HG02588 (cell line): ENCODE measurements around the gene DDAH1.
"Not testable (repeated sequence)": the region's sequence is repeated elsewhere in the genome, so short reads cannot be mapped to it uniquely, and the experiment has no call there.

Experiments
- ATAC-seq: cut with Tn5 transposase; IDR thresholded peaks from one replicate; pipeline ENCODE4 v1.9.1; 2021; ENCODE audit warnings: mild to moderate bottlenecking, moderate library complexity; ENCODE audit not compliant: unreplicated experiment

The DDAH1 gene

DNA sequence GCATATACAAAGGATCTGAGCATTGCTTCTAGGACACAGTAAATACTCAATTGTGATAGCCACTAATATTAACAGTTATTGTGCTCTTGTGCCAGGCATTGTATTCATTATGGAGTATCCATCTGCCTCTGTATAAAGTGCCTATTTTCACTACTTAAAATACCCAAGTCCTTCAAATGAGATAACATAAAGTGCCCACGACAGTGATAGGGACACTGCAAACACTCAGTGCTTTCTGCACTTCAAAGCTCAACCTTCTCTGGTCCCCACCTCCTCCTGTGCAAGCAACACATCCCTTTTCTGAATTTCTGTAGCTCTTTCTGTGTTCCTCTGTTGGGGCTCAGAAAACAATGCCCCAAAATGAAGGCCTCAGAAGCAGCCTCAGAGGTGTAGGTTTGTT, 6.6 kb upstream of the DDAH1 start:
- no peak for ATAC-seq

DNA sequence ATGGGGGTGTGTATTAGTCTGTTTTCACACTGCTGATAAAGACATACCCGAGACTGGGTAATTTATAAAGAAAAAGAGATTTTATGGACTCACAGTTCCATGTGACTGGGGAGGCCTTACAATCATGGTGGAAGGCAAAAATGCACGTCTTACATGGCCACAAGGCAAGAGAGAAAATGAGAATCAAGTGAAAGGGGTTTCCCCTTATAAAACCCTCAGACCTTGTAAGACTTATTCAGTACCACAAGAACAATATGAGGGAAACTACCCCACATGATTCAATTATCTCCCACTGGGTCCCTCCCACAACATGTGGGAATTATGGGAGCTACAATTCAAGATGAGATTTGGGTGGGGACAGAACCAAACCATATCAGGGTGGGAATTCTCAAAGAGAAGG, 5.2 kb upstream of the DDAH1 start:
- not testable (repeated sequence) for ATAC-seq

DNA sequence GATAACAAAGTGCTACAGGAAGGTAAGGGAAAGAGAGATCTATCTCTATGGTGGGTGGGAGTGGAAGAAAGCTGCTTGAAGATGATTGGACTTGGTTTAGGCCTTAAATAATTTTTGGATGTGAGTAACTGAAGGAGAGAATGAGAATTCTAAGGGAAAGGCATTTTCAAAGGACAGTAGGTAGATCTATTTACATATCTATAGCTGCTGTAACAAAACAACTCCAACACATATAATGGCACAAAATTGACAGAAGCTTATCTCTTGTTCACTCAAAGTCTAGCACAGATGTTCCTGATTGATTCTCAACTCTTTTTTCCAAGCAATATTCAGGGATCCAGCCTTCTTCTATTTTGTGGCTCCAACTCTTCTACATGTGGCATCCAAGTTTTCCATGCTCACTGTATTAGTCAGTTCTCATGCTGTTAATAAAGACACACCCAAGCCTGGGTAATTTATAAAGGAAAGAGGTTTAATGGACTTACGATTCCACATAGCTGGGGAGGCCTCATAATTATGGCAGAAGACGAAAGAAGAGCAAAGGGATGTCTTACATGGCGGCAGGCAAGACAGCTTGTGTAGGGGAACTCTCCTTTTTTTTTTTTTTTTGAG, 3.1 kb upstream of the DDAH1 start:
- no peak for ATAC-seq

DNA sequence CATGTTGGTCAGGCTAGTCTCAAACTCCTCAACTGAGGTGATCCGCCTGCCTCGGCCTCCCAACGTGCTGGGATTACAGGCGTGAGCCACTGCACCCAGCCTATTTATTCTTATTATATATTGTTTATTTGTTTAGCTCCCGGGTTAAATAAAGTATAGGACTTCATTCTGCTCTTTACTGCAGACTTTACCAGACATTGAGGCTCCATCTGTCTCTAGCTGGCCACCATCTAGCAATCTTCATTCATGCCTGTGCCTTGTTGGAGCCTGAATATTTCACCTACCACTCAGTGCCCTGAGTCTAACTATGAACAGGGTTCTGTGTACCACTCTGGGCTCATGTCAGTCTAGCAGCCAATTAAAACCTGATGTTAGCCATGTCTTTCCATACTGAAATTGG, 2.1 kb upstream of the DDAH1 start:
- ATAC-seq = no peak

DNA sequence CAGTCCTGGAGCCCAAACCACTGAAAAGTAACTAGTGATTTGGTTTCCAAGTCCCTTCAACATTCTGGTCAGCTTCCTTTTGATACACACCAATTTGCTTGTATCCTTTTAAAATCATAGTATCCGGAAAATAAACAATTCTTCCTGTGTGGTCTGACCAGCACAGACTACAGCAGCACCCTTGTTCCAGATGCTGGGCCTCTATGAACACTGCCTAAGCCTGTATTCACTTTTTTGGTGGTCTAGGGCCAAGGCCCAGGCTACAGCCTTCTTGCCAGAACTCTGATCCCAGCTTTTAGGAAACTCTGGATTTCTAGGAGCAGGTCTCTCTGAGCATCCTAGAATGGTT, 801 bp upstream of the DDAH1 start:
- no peak for ATAC-seq

DNA sequence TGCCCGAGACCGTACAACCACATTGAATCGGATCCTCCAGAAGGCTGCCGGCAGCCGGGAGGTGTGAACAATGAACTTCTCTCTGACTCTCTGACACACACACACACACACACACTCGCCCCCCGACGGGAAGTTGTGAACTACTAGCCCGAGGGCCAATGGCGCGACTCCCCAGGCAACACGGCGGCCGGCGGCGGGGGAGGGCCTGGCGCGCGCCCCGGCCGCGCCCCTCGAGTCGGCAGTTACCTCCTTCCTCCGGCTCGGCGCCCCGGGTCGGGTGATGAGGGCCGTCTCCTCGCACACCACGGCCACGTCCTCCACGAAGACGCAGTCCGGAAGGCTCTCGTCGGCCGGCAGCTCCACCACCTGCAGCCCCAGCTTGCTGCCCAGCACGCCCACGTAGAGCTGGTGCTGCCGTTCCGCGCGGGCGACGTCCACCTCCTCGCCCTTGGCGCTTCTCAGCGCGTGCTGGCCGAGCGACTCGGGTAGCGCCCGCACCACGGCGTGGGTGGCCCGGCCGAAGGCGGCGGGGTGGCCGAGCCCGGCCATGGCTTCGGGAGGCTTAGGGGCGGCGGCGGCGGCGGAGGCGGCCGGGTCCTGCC, 361 bp downstream of the DDAH1 start:
- peak; percentile 71 for ATAC-seq

DNA sequence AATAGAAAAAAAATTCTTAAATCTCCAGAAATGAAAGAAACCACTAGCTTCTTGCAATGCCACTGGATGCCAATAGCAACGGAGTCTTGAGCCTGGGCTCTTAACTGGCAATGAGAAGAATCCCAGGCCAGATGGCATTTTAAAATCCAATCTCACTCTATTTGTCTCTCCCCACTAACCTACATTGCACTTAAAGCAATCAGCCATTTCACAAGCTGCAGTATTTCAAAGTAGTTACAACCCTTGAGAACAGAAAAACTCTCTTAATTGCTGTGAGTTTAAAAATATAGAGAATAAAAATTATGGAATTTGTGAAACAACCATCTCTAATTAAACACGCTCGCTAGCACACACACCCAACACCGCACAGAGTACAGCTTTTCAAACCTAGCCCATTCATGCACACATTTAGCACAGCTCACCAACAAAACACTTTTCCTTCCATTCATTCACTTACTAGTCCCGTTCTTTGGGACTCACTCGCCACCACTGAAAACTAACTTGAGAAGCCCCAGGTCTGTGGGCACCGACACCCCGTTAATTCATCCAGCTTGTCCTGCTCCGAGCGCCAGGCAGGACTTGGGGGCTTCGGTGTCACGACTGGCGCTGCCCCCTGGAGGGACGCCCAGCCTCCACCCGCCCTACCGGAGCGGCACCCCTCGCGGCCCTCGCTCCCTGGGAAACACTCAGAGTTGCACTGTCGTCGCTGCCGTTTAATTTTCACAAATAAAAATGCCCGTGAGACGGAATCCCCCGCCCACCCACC, 1.0 kb downstream of the DDAH1 start:
- ATAC-seq = peak; percentile 2

DNA sequence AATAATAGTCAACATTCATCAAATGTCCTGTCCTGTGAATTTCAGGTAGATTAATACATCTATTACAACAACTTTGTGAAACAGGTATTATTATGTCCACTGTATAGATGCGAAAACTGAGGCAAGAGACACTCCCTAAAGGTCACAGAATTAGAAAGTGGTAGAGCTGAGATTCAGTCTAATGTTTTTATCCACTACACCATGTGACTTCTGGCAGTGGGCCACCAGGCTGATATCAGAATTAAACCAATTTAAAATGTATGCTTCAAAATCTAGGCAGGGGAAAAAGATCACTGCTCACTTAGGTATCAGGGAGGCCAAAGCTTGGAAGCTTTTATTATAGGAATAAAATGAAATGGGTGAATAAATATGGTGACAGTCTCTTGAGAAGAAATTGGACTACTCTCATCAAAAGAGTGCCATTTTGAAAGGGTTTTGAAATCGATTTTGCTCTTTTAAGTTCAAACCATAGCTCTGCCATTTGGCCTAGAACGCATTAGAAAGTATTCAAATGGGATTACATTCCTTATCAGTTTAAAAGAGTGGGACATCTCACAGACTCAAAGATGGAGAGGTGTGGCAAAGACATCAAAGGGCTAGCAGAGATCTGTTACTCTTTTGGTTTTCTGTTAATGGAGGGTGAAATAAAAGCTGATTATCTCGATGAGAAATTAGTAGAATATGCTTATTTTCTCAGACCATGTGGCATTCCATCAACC, 1.9 kb downstream of the DDAH1 start:
- ATAC-seq = no peak

DNA sequence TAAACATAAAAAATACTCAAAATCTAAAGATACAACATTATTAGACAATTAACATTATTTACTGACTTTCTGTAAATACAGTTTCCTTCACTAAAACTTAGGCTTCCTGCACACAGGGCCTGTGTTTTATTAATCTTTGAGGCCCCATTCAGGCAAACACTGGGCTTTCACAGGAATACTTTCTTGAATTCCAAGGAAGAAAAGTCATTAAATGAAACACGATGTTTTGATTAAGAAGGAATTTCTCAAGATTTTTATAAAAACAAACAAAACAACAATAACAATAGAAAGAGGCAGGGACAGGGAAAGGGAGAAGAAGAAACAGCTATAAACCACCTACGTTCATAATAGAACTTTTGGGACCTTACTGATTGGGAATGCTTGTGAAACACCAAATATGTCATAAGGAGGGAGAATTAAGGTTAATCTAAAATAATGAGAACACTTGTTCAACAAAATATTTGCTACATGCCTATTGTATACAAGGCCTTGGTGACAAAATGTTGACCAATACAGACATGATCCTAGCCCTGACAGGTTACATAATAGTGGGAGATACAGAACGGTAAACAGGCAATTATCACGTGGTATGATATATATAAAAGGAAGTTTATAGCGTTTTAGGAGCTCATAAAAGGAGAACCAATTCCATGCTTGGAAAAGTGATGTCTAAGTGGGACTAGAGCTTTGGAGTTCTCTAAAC, 3.6 kb downstream of the DDAH1 start:
- no peak for ATAC-seq

DNA sequence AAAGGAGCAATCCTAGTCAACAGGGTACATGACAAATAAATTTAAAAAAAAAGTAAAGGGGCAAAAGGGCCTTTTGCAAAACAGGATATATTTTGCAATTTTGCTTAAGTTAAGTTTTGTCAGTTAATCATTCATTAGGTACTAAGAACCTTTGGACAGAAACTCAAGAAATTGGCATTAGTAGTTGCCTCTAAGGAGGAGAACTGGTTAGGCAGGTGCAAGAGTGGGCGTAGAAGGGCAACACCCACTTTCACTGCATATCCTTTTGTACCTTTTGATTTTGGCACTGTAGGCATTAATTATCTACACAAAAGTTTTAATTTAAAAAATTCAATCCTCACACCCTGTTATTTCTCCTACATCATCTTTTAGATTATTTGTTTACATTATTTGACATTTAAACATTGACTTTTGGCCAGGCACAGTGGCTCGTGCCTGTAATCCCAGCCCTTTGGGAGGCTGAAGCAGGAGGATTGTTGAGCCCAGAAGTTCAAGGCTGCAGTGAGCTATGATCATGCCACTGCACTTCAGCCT, 4.3 kb downstream of the DDAH1 start:
- no peak for ATAC-seq

DNA sequence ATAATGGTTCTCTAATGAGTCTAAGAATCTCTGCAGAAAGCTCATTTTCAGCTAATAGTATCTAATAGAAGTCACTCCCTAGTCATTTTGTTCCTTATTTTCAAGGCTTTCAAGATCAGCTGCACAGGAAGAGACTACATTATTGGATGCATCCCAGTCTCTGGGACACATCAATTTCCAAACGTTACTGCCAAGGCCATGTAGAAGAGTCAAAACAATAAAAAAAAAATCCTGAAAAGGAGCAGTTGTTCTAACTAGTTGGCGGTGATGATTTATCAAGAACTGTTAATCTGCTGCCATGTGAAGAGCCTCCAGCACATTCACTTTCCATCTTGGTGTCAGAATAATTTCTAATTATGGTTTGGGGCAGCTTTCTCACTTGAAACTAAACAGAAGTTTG, 5.7 kb downstream of the DDAH1 start:
- no peak for ATAC-seq

DNA sequence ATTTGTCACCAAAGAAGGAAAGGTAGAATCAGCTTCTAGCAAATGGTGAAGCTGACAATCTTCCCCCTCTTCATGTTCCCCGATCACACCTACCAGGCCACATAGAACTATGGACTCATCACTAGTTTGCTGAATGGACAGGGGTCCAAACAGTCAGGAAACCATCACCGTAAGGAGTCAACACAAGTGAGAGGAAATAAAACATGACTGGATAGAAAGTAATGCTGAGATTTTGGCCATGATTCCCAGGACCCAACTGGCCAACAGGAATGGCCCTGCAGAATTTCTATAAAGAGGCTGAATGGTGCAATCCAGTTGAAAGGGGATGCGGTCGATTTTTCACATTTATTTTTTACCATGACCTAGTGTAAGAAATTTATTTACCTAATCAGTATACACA, 10.7 kb downstream of the DDAH1 start:
- no peak for ATAC-seq

DNA sequence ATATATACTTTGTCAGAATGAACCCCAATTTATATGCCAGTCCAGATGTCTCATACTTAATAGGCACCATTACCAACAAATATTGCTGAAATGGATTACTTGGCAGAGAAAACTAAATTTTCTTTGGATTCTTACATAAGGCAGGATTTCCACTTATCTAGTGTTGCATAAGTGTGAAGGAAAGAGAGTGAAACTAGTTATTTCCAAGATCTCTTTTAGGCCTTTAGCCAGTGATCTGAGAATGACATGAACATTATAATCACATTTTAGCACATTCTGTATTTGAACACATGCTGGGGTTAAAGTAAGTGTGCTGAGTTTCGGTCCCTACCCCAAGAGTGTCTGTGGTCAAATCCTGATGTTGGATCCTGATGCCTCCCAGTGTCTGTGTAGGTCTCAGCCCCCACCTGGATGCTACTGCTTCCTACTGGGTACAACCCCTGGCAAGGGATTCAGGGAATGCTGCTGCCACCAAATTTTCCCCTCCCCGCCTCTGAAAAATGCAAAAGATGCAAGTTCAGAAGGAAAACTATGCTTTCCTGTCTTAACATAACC, 11.2 kb downstream of the DDAH1 start:
- ATAC-seq = no peak

DNA sequence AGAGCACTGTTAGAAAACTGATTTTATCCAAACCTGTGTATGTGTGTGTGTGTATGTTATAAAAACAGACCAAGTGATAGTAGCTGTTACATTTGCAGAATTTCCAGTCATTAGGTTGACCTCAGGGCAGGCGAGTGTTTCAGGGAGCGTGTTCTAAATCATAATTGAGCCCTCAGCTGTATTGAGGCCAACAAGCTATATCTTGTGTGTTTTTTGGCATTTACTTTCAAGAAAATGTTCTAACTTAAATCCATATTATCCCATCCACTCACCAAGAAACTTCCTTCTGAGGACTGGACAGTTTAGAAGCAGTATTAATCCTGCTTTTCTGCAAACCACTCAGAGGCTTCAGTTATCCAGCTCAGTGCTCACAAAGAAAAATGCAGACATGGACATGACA, 12.0 kb downstream of the DDAH1 start:
- no peak for ATAC-seq

DNA sequence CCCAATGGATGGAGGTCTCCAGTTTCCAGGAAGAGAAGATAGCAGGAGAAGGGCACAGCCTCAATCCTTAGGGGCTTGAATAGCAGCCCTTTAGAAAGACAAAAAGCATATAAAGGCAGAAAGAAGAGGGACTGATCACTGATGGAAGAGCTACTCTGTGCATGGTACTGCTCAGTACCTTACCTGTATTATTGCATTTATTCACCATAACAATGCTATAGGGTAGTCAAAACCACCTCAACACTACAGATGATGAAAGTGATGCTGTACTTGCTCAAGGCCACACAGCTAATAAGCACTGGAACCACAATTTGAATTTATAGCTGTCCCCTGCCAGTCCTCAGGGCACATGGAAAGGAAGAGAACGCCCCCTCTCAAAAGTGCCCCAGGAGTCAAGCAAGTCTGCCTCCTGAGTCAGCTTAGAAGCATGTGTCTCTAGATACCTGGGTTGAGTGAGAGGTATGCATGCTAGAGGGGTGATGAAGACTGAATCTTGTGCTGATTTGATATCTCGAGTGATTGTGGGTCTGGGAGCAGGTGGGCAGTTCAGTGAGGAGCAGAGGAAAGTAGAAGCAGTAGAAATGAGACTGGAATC, 13.6 kb downstream of the DDAH1 start:
- no peak for ATAC-seq

DNA sequence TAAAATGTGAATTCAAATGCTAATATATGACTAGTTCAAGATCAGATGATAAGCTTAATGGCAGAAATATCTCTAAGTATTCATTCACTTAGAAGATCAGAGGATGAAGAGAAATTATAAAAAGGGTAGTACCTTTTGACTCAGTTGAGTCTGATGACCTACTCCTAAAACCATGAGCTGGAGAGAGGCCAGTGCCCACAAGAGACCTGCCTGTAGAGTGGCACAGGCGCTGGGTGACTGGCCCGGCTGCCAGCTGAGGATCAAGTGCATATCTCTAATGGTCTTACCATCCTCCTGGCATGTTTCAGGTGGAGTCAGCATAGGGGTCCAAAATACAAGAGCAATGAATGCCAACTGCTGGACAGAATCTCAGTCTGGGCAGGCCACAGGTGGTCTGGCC, 14.1 kb downstream of the DDAH1 start:
- ATAC-seq = no peak

DNA sequence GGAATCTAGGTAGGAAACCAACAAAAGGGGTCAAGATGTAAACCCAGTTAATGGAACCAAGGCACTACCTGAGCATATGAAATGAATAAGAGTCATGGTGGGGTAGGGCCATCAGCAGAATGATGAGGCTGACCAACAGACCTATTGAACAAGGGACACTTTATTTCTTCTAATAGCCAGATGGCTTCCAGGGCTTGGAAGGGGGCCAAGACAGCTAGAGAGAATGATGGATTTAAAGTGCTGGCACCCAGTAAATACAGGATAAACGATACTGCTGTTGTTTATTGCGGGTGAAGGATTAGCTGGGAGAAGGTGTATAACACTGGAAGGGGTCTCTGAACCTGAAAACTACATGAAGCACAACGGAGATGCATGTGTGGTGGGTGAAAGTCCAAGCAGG, 15.6 kb downstream of the DDAH1 start:
- ATAC-seq = no peak

DNA sequence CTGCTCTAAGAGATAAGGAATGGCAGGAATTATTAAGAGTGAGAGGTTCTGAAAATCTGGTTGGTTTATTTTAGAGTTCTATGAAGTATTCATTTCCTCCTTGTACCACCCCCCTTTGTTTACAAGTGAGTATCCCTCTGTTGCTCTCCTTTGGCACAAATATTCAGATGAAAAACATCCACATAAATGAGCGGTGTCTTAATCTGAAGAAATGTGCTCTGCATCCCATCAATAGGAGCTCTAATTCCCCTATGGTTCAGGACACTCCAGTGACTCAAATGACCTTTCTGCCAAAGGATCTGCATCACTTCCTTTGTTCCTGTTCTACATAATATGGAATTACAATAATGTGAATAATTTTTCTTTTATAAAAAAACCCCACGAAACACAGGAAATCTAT, 16.6 kb downstream of the DDAH1 start:
- no peak for ATAC-seq

DNA sequence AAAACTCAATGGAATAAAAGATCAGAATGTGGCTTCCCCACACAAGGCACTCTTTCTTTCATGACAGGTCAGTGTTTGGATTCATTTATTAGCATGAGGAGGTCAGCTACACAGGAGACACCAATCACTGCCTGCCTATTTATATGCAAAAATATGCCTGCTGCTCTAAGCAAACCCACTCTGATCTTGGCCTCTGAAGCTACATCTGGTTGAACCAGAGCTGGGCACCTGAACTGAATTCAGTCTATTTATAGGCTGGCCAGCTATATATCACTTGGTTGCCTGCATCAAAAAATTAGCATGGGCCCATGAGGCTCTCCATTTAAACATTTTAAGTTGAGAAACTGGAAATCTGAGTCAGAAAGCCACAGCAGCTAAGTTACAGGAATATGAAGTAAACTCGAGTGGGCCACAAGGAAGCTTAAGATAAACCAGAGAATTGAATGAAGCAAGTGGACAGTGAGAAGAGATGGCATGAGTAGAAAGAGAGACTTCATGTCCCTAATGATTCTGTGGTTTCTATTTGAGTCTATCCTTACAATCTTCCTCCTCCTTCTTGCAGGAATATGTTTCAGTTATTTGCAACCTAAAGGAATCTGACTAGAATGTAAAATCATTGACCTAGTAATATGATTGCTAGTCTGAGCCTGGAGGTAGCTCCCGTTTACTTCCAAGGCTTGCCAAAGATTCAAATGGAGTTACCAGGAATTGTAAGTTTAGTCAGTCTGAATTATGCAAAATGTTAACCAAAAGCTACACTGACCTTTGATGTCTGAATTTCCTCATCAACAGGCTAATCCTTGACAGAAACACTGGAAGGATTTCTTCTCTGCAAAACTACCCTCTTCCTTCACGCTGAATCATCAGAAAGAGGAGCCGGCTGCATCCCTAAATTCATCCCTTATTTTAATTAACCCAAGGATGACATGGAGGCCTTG, 17.7 kb downstream of the DDAH1 start:
- no peak for ATAC-seq
